ENCODE measurements around the gene FER. TPM values are rescaled to one million over a fixed set of nuclear protein-coding genes. Genes with fewer than 3 reads are reported as not detected.
A peak's percentile ranks its signal among the peaks of the same experiment; 100 is the strongest.

The FER gene
- total and polyA plus RNA-seq, 2 of the 13 experiments (the other 11 are each of a cell fraction or from before 2014, with no cell fraction given), result 7.9 to 29.0 TPM

GRCh38 chr5:109215040-109215439, 467.3 kb downstream of the FER start (continued):
- TF ChIP-seq ZNF280B (CRISPR knock-in tag; IDR thresholded peaks at IDR 0.05; ENCODE audit: borderline replicate concordance) (no peak), SSRP1 (CRISPR knock-in tag; IDR thresholded peaks at IDR 0.05) (no peak), ZSCAN20 (CRISPR knock-in tag; IDR thresholded peaks at IDR 0.05; ENCODE audit: borderline replicate concordance) (no peak), SIN3B (IDR thresholded peaks at IDR 0.05; ENCODE audit: low read length) (no peak), ZNF740 (CRISPR knock-in tag; IDR thresholded peaks at IDR 0.05) (no peak), MTF2 (CRISPR knock-in tag; IDR thresholded peaks at IDR 0.05; ENCODE audit: borderline replicate concordance) (no peak), MTF1 (CRISPR knock-in tag; IDR thresholded peaks at IDR 0.05) (no peak), RAD21 (CRISPR knock-in tag; IDR thresholded peaks at IDR 0.05) (no peak), ZNF703 (CRISPR knock-in tag; IDR thresholded peaks at IDR 0.05; ENCODE audit: borderline replicate concordance) (no peak), MAFG (CRISPR knock-in tag; IDR thresholded peaks at IDR 0.05) (no peak), ARID4A (CRISPR knock-in tag; IDR thresholded peaks at IDR 0.05; ENCODE audit: borderline replicate concordance) (no peak), REL (CRISPR knock-in tag; conservative IDR thresholded peaks at IDR 0.05) (no peak), ZNF569 (CRISPR knock-in tag; IDR thresholded peaks at IDR 0.05; ENCODE audit: borderline replicate concordance) (no peak), MED13 (CRISPR knock-in tag; IDR thresholded peaks at IDR 0.05) (no peak), POGZ (CRISPR knock-in tag; IDR thresholded peaks at IDR 0.05) (peak; percentile 73), TEAD3 (CRISPR knock-in tag; optimal IDR thresholded peaks at IDR 0.05; ENCODE audit: borderline replicate concordance) (peak; percentile 14), ZNF280D (CRISPR knock-in tag; IDR thresholded peaks at IDR 0.05) (no peak), PPARG (CRISPR knock-in tag; conservative IDR thresholded peaks at IDR 0.05) (0 out of 2 replicates have a peak, but pooled peaks have one; percentile 27)
- TF ChIP-seq, protein P1, sequence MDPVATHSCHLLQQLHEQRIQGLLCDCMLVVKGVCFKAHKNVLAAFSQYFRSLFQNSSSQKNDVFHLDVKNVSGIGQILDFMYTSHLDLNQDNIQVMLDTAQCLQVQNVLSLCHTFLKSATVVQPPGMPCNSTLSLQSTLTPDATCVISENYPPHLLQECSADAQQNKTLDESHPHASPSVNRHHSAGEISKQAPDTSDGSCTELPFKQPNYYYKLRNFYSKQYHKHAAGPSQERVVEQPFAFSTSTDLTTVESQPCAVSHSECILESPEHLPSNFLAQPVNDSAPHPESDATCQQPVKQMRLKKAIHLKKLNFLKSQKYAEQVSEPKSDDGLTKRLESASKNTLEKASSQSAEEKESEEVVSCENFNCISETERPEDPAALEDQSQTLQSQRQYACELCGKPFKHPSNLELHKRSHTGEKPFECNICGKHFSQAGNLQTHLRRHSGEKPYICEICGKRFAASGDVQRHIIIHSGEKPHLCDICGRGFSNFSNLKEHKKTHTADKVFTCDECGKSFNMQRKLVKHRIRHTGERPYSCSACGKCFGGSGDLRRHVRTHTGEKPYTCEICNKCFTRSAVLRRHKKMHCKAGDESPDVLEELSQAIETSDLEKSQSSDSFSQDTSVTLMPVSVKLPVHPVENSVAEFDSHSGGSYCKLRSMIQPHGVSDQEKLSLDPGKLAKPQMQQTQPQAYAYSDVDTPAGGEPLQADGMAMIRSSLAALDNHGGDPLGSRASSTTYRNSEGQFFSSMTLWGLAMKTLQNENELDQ (CRISPR knock-in tag; IDR thresholded peaks at IDR 0.05; ENCODE audit: borderline replicate concordance), result no peak

Measured in HepG2 (cell line).